Frontal cortex (tissue), 4 donors: ENCODE results near the gene MLPH. TPM values are rescaled to one million over a fixed set of nuclear protein-coding genes. Genes with fewer than 3 reads are reported as not detected.

Source experiments
- DNase-seq, 2 donors: peaks; one replicate each; pipeline ENCODE4 v3.0.0; 2012; ENCODE audit warnings: low spot score in 2 of 2
- FAIRE-seq: peaks from 2 replicates; lab custom pipeline; 2012; peaks lifted over from hg19 to GRCh38; lab: Jason Lieb, UNC
- total RNA-seq: library from RNA; depleted of rRNA; stranded (reverse); fragments of >200 nt; gene quantifications from one replicate; pipeline ENCODE4 v1.2.3, GENCODE V29; 2014
- donor health status: control.
- donor health status: control.
- donor health status: control.

The MLPH gene
- total RNA-seq, 1 donor from 2014 or later: 0.82 TPM

- peak; percentile 61 to 85 for DNase-seq
- no peak for FAIRE-seq
Observed at GRCh38 chr2:237512774-237513466, 25.9 kb downstream of the MLPH start.

DNA sequence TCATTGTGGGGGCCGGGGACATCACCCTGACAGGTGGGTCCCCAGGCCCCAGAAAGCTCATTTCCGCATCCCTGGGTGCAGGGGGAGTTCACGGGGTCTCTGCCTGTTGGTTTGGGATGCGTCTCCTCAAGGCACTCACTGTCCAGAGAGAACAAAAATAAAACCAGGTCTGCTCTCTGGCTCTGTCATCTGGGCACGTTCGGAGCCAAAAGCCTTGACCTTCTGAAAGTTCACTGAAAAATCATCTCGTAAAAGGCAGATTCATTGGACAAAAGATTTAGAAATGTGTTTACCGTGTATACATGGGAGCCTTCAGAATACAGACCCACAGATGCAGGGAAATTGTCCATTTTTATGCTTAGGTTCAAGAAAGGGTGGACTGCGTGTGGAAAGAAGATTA is 26.6 kb downstream of the MLPH start:
- DNase-seq (no peak), FAIRE-seq (no peak)

GRCh38 chr2:237514474-237515130 is 27.6 kb downstream of the MLPH start:
- DNase-seq (no peak), FAIRE-seq (no peak)

DNA sequence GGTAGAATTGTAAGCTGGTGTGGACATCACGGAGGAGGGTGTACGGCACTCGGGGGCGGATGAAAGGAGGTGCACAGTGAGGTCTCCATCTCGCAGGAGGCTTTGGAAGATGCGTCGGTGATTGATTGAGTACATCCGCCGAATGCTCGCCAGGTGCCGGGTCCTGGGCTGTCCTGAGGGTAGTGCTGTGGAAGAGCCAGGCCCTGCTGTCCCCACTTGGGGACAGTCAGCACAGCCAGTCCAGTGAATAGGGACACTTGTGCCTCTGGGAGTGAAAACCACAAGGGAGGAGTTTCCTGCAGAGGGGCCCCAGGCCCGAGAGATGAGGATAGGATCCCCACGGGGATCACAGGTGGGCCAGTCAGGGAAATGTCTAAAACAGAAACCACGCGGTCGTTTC is 28.1 kb downstream of the MLPH start:
- FAIRE-seq: no peak

GRCh38 chr2:237515621-237516275 is 28.7 kb downstream of the MLPH start:
- DNase-seq: no peak
- FAIRE-seq: no peak

More for the DNA sequence above, 28.1 kb downstream of the MLPH start:
- no peak for DNase-seq

DNA sequence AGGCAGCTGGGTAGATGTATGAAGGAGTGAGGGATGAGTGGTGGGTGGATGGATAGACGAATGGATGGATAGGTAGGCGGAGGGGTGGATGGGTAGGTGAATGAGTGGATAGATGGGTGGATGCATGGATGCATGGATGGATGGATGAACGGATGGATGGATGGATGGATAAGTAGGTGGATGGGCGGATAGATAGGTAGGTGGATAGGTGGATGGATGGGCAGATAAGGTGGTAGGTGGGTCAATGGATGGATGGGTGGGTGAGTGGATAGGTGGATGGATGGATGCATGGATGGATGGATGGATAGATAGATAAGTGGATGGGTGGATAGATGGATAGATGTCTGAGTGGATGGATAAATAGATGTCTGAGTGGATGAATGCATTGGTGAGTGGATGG is 30.1 kb downstream of the MLPH start:
- FAIRE-seq (no peak), DNase-seq (no peak)

DNA sequence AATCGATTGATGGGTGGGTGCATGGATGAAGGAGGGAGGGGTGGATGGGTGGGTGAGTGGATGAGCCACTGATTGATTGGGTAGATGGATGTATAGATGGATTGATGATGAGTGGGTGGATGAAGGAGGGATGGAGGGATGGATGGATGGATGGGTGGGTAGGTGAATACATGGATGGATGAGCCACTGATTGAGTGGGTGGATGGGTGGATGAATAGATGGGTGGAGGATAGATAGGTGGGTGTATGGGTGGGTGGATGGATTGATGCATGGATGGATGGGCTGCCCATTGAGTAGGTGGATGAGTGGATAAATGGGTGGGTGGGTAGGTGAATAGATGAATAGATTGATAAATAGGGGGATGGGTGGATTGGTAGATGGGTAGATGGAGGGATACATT is 30.9 kb downstream of the MLPH start:
- DNase-seq: no peak
- FAIRE-seq: no peak

DNA sequence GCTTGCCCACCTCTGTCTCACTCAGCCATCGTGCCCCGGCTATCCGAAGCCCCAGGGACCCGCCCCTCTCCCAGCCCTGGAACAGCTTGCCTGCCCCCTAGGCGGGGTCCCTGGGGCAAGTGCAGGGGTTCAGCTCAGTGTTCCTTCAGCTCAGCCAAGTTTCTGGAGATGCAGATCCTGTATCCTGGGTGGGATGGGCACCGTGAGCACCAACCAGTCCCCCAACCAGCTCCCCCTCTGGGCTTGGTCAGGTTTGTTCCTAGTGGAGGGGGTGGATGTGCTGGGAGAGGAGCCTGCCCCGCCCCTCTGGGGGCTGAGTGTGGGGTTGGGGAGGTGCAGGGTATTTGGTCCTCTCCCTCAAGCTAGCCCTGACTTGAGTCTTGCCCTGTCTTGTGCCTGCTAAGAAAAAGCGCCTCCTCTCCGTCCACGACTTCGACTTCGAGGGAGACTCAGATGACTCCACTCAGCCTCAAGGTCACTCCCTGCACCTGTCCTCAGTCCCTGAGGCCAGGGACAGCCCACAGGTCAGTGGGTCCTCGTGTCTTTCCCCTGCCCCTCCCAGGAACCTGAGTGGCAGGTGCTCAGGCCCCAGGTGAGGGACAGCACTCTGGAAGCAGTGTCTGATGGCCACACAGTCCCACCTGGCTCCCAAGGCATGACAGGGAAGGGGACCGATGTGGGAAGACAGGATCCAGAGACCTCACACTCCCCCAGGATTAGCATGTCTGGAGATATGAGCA is 32.6 kb downstream of the MLPH start:
- DNase-seq: no peak
- FAIRE-seq: no peak

DNA sequence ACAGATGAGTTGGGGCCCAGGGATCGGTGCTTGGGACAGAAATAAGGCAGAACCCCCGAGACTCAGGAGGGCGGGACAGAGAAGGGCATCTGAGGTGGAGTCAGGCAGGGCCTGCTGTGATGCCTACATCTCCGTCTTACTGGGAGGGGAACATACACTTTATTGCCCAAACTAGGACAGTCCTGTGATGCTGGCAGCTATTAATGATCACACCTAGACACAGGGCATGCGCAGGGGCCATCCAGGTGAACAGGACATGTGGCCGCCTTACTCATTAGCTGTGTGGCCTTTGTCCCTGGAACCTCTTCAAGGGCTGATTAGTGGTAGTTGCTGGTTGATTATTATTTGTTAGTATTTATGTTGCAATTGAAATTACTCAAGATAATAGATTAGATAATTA is 33.2 kb downstream of the MLPH start:
- no peak for DNase-seq
- no peak for FAIRE-seq

GRCh38 chr2:237524631-237525030 is 37.6 kb downstream of the MLPH start:
- FAIRE-seq: no peak

DNA sequence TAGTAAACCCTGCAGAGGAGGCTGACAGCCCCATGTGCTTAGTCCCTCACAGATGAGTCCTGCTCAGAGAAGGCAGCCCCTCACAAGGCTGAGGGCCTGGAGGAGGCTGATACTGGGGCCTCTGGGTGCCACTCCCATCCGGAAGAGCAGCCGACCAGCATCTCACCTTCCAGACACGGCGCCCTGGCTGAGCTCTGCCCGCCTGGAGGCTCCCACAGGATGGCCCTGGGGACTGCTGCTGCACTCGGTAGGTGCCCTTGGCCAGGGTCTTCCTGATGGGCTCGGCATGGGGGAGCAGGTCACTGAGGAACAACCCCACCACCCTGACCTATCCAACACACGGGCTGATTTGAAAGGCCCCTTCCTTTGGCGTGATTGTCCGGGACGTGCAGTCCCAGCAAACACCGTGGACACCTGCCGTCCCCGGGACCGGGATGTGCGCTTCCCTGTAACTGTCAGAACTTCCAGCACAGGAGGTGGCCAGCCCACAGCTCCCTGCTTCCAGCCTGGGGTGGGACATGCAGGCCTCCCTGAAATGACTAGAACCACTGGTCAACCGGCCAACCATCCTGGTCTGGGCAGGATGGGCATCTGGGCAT is 38.6 kb downstream of the MLPH start:
- FAIRE-seq (no peak), DNase-seq (no peak)

More at GRCh38 chr2:237524631-237525030, 37.6 kb downstream of the MLPH start:
- no peak for DNase-seq

GRCh38 chr2:237527233-237527632 is 40.2 kb downstream of the MLPH start:
- DNase-seq (no peak), FAIRE-seq (no peak)

GRCh38 chr2:237527766-237528165 is 40.7 kb downstream of the MLPH start:
- no peak for FAIRE-seq
- no peak for DNase-seq

GRCh38 chr2:237529452-237530402 is 42.7 kb downstream of the MLPH start:
- DNase-seq: no peak
- FAIRE-seq: no peak

DNA sequence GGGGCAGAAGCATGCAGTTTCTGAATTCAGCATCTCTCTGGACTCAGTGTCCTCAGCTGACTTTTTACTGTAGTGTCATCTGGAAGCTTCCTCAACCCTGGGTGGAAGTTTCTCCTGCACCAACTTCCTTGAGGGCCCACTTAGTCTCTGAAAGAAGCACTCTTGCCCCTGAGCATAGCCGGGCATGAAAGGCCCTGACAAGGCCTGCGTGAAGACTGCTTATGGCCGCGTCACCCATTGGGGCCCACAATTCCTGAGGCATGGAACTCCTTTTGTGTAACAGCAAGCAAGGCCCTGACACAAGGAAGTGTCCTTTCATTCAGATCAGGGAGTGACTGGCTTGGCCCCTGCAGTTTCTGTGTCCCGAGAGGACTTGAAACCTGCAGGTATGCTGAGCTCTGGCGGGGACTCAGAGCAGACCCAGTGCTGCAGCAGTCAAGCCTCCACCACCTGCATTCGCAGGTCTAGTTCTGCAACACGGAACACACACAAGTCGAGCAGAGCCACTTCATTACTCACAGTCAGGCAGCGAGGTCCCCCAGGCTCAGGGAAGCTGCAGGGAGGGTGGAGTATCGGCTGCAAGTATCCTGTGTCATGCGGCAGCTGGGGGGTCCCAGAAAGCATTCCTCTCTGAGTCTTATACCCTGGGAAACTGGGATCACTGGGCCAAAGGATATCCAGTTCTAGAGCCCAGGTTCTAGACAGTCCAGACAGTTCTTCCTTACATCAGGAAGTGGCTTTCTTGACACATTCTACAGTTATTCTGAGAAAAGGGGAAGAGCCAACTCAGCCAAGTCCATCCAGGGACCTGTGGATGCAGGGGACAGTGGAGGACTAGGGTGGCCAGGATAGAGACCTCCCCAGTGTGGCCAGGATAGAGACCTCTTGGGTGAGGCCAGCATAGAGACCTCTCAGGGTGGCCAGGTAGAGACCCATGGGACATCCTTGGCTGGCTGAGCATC is 43.7 kb downstream of the MLPH start:
- no peak for FAIRE-seq
- no peak for DNase-seq

- FAIRE-seq: no peak
Observed at GRCh38 chr2:237532160-237532559, 45.1 kb downstream of the MLPH start.

GRCh38 chr2:237533668-237534161 is 46.7 kb downstream of the MLPH start:
- no peak for DNase-seq
- FAIRE-seq: no peak

More at GRCh38 chr2:237532160-237532559, 45.1 kb downstream of the MLPH start:
- DNase-seq: no peak

- DNase-seq: no peak
Observed at GRCh38 chr2:237534380-237534779, 47.3 kb downstream of the MLPH start.

More at GRCh38 chr2:237534380-237534779, 47.3 kb downstream of the MLPH start:
- FAIRE-seq: no peak
